NCI-H2227 treated with DMSO at 0.1 percent for 48 hours (cell line): ENCODE measurements around the gene TANGO2.

Source experiments
- DNase-seq: peaks from one replicate; lab custom pipeline; 2025; lab: John Stamatoyannopoulos, UW

The TANGO2 gene

DNA sequence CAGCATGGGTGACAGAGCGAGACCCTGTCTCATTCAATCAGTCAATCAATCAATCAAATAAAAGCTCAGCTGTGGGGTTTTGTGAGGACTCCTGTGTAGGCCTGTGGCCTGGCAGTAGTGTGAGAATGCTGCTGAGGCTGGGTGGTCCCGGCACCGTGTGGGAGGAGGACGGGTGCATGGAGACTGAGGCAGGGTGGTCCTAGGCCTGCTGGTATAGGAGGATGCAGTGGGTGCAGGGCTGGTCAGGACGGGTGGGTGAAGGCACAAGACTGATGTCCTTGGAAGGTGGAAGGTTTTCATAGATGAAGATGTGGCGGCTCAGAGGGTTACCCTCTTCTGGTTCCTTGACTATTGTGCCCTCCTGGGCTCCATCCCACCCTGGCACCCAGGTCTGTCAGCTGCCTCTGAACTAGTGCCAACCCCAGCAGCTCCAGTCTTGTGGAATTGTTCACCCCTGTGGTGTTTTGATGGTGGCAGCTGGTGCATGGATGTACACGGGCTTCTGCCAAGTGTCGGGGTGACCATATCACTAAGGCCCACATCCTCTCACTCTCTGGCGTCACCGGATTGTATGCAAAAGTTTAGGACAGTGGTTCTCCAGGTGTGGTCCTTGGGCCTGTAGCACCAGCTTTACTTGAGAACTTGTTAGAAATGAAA is 23.7 kb downstream of the TANGO2 start:
- no peak for DNase-seq

GRCh38 chr22:20046730-20047129 is 25.8 kb downstream of the TANGO2 start:
- DNase-seq, result no peak

DNA sequence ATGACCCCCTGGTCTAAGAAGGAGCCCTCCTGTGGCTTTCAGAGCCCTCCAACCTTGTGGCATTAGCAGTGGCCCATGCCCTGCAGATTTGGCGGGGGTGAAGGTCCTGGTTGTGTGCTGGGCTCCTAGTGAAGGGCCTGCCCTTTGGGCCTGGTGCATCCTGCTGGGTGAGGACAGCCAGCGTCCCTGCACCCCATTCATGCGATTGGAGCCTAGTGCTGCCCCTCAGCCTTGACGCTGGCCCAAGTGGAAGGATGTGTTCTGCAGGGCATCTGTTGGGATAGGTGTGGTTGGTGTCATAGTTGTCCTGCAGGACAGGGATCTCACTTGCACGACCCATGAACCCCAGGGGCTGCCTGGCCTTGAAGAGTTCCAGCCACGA is 31.0 kb downstream of the TANGO2 start:
- no peak for DNase-seq

DNA sequence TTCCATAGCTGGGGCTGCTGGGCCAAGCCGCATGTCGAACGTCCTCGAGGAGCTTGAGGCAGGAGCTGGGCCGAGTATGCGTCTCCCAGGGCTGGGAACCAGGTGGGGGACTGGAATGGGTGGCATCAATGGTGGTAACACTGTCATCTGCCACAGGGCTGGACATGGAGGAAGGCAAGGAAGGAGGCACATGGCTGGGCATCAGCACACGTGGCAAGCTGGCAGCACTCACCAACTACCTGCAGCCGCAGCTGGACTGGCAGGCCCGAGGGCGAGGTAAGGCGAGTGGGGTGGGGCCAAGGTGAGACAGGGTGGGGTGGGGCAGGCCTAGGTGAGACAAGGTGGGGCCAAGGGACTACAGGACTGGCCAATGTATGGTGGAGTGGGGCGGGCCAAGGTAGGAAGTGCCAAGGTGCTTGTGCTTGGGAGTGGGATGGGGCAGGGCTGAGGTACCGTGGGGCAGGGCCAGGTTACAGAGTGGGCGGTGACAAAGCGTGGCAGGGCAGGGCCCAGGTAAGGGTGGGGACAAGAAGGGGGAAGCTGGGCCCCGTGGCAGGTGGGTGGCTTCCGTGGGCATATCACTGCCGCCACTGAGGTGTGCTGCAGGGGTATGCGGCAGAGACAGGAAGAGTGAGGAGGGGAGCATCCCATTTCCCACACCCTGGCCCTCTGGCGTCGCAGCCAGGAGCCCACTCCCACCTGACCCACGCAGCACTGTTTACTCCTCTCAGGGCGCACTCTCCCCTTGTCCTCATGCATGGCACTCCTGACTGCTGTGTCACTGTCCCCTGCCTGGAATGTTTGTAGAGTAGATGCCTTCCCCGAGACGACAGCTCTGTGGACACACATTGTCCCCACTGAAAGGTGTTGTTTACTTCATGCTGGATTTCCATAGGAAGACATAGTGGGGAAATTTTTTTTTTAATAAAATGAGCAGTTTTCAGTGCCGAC is 31.7 kb downstream of the TANGO2 start:
- no peak for DNase-seq

GRCh38 chr22:20053407-20054033 is 32.6 kb downstream of the TANGO2 start:
- DNase-seq, result no peak

GRCh38 chr22:20054034-20054427 is 33.1 kb downstream of the TANGO2 start:
- no peak for DNase-seq

- DNase-seq, result no peak
Observed at GRCh38 chr22:20054485-20054884, 33.6 kb downstream of the TANGO2 start.

DNA sequence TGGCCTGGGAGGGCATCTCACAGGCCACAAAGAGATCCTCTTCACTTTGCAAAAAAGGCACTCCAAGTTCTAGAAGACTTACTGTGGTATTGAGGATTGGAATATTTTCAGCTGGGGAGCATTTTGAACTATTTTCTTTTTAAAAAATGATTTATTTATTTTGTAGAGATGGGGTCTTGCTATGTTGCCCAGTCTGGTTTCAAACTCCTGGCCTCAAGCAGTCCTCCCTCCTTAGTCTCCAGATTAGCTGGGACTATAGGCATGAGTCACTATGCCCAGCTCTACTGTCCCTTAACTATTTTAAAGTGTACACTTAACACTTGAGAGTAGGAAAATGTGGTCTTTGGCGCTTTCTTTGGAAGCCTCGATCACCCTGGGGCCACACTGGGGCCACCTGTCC is 34.2 kb downstream of the TANGO2 start:
- DNase-seq, result no peak

DNA sequence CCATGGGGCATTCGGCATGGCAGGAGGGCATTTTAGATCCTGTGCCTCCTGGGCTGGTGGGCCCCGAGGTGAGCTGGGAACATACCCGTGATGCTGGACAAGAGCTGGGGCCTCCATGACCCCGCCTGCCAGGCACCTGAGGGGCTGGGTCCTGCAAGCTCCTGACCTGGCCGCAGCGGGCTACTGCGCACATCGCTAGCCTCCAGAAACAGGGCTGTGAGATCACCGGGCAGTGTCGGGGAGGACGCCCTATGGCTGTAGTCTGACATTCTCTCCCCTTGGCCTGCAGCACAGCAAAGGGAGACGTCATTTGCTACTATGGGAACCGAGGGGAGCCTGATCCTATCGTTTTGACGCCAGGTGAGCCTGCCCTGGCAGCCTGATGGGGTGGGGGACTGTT is 34.7 kb downstream of the TANGO2 start:
- no peak for DNase-seq

GRCh38 chr22:20056161-20056560 is 35.3 kb downstream of the TANGO2 start:
- no peak for DNase-seq

DNA sequence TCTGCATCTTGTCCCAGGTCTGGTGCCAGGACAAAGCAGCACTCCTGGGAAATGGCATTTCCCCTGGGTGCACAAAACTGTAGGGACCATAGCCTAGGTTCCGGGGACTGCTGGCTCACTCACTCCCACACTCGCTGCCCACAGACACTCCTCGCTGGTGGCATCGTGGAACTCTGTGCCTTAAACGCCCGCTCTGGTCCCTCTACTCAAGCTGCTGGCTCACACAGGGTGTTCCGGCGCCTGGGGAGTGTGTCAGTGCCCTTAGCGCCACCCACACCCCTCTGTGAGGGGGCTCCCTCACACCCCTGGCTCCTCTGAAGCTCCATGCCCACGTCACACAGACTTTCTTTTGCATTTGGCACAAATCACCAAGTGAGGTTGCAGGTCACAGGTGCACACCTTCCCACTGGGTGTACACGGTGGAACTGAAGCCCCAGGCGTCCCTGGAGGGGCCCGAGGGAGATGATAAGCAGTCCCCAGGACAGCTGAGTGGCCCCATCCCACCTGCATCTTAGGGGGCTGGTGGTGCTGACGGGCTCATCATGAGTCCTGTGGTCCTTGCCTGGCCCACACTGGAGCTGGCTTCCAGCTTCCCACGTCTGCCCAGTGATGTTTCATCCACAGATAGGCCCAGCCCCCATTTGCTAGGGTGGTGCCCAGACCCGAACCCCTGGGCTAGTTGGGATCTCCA is 35.9 kb downstream of the TANGO2 start:
- no peak for DNase-seq

DNA sequence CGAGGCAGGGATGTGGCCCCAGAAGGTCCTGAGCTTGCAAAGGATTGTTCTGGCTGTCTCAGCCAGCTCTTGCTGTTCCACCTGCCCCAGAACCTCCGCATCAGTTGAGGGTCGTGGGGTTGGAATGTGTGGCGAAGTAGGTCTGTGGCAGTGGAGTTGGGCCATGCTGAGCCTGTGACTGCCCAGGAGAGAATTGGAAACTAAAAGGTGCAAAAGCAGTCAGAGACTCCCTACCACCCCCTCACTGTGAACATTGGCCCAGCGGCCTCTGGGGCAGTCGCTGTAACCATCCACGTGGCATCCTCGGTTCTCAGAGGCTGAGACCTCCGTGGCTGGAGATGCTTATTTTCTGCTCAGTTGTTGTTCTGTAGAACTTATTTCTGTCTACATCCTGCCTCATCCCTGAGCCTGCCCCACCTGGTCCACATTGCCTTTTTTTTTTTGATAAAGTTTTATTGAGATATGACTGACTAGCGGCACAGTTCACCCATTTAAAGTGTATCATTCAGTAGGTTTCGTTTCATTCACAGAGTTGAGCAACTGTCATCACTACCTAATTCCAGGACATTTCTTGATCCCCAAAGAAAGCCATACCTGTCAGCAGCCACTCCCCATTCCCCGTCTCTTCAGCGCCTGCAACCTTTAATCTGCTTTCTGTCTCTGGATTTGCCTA is 36.8 kb downstream of the TANGO2 start:
- no peak for DNase-seq

DNA sequence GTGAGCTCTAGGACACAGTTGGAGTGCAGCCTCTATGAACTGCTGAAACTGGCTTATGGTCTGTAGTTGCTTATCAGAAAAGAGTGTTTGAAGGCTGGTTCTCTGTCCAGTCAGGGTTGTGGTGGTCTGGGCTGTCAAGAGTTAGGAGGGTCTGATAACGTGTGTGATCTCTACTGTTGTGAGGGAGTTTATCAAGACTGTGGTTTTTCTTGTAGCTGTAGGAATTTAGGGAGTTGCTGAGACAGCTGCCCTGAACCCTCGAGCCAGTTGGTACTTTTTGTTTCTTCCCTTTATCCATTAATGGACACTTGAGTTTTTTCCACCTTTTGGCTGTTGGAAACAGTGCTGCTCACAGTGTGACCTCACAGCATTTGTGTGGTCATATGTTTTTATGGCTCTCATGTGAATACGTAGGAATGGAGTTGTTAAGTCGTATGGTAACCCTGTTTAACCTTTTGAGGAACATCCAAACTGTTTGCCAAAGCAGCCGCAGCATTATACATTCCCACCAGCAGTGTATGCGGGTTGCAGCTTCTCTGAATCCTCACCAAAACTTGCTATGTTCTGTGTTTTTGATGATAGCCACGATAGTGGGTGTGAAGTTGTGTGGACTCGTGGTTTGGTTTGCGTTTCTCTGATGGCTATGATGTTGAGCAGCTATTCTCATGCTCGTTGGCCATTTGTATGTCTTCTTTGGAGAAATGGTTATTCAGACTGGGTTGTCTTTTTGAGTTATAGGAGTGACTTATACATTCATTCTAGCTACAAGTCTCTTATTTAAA is 38.3 kb downstream of the TANGO2 start:
- DNase-seq, result no peak

DNA sequence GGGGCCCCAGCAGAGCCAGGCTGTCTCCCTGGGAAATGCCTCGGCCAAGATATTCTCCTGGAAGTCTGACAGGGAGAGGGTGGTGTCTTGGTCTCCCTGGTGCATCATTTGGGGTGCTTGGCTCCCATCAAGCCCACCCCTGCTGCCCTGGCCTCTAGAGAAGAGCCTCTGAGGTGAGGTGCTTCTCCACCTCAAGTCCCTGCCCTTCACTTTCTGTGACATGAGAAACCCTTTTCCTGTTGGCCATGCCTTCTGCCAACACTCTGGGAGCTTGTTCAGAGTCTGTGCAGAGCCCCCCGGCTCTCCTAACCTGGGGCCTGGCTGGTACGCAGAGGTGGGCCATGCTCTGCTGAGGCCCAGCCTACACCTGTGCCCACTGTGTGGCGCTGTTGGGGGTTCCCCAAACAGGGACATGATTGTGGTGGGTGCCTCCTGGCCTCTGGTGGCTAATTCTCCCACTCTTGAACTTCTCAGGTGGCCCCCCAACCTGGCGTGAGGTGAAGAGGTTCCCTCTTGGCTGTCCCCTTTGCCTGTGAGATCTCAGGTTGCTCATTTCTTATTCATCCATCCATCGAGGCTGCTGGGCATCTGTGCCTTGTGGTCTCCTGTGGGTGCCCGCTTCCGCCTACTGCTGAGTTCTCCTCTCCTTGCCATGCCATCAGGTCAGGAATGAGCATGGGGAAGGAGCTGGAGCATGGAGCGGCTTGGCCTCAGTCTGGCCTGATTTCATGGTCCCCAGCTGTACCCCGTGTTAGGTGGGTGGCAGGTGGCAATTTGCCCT is 40.0 kb downstream of the TANGO2 start:
- no peak for DNase-seq

DNA sequence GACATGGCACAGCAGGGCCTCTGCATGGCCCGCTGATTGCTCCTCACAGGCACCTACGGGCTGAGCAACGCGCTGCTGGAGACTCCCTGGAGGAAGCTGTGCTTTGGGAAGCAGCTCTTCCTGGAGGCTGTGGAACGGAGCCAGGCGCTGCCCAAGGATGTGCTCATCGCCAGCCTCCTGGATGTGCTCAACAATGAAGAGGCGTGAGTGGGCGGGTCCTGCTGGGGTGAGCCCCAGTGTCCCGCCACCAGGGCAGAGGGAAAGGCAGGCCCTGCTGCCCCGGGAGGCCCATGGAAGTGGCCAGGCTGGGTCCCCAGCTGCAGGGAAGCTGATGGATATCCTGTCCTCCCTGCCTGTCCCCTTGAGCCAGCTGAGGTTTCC is 40.6 kb downstream of the TANGO2 start:
- DNase-seq, result no peak

GRCh38 chr22:20062043-20062765 is 41.3 kb downstream of the TANGO2 start:
- no peak for DNase-seq

DNA sequence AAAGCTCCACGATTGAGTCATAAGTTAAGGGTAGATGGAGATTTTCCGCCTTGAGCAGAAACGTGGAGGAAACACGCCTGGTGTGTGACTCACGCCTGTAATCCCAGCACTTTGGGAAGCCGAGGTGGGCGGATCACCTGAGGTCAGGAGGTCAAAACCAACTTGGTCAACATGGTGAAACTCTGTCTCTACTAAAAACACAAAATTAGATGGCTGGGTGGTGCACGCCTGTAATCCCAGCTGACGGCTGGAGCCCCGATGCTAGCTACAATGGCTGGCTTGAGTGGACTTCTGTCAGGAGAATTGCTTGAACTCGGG is 41.8 kb downstream of the TANGO2 start:
- DNase-seq, result no peak

DNA sequence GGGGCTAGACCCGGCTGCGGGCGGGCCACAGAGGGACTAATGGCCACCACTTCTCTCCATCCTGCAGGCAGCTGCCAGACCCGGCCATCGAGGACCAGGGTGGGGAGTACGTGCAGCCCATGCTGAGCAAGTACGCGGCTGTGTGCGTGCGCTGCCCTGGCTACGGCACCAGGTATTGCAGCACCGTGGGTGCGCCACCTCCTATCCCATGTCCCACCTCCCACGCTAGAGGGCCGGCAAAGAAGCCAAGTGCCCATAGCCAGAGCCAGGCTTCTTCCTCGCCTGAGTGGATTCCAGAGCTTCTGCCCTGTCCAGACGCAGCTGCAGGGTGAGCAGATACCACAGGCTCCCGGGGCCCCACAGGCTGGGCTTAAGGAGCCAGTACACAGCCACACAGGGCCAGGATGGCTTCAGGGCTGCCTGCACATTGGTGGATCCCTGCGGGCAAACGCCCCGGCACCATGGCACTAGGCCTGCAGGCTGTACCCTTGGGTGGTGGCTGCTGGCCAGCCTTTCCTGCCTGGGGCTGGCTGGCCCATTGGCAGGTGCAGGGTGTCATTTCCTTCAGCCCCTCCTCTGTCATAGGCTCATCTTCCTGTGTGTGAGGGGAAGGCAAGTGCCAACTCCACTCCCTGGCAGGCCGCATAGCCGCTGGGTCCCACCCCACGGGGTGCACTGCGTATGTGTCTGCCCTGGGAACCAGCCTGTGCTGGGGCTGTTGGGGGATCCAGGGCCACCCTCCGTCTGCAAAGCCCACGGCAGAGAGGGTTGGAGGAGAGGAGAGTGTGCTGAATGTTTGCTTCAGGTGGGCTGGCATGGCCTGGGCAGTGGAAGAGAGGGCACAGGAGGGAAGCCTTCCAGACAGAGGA is 42.6 kb downstream of the TANGO2 start:
- no peak for DNase-seq

DNA sequence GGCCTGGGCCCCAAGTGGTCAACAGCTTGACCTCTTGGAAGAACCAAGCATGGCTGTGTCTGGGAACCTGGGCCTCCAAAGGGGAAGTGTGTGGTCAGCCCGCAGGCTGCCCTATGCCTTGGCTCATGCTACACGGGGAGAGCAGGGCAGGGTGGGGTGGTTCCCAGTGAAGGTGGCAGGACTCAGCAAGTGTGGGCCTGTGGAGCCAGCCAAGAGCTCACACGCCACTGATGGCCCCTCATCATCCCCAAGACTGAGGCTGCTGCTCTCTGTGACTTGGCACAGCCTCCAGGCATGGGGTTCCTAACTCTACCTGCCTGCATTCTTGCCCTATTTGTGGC is 43.2 kb downstream of the TANGO2 start:
- no peak for DNase-seq
